Measurements from ENCODE around the gene FGF14. TPM values are rescaled to one million over a fixed set of nuclear protein-coding genes. Genes with fewer than 3 reads are reported as not detected.

FGF14 gene
- total RNA-seq, 1 donor from 2014 or later = 0.23 TPM

- H3K4me3 ChIP-seq (ENCODE audit: insufficient read depth, low read depth, low read length) = no peak overlapping the region
- Mint-ChIP-seq H3K9me3 (ENCODE audit: unreplicated experiment) (no peaks in the 10 kb centered on the region), H3K27me3 (ENCODE audit: low read depth, unreplicated experiment) (peaks cover 6% of the 10 kb centered on the region), H3K4me3 (ENCODE audit: unreplicated experiment) (no peak overlapping the region), H3K4me1 (ENCODE audit: low read depth, unreplicated experiment) (no peaks in the 10 kb centered on the region), H3K27ac (ENCODE audit: unreplicated experiment) (no peak overlapping the region), H3K36me3 (ENCODE audit: low read depth, unreplicated experiment) (no peaks in the 10 kb centered on the region)
- H3K4me1 ChIP-seq (ENCODE audit: insufficient read depth, low read length) = no peaks in the 10 kb centered on the region
- no peak for DNase-seq (ENCODE audit: low read depth)
- H3K4me2 ChIP-seq (ENCODE audit: low read length) = no peak overlapping the region
- no peak overlapping the region for H3K27ac ChIP-seq (ENCODE audit: low read depth, low read length)
- no peaks in the 10 kb centered on the region for H3K79me2 ChIP-seq (ENCODE audit: insufficient read depth, low read length)
- no peak for FAIRE-seq
- H3K9me3 ChIP-seq (ENCODE audit: insufficient read depth, low read depth, low read length) = no peaks in the 10 kb centered on the region
- no peak overlapping the region for H3K9ac ChIP-seq (ENCODE audit: low read length)
- TF ChIP-seq EZH2 (IDR thresholded peaks at IDR 0.05; ENCODE audit: insufficient read depth, low read length) = no peak
- TF ChIP-seq, protein P1, sequence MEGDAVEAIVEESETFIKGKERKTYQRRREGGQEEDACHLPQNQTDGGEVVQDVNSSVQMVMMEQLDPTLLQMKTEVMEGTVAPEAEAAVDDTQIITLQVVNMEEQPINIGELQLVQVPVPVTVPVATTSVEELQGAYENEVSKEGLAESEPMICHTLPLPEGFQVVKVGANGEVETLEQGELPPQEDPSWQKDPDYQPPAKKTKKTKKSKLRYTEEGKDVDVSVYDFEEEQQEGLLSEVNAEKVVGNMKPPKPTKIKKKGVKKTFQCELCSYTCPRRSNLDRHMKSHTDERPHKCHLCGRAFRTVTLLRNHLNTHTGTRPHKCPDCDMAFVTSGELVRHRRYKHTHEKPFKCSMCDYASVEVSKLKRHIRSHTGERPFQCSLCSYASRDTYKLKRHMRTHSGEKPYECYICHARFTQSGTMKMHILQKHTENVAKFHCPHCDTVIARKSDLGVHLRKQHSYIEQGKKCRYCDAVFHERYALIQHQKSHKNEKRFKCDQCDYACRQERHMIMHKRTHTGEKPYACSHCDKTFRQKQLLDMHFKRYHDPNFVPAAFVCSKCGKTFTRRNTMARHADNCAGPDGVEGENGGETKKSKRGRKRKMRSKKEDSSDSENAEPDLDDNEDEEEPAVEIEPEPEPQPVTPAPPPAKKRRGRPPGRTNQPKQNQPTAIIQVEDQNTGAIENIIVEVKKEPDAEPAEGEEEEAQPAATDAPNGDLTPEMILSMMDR (IDR thresholded peaks at IDR 0.05; ENCODE audit: insufficient read depth, low read depth, low read length) = no peak
- H3K27me3 ChIP-seq (ENCODE audit: insufficient read depth, low read length) = no peaks in the 10 kb centered on the region
- no peaks in the 10 kb centered on the region for H4K20me1 ChIP-seq (ENCODE audit: insufficient read depth, low read length)
- no peaks in the 10 kb centered on the region for H3K36me3 ChIP-seq (ENCODE audit: insufficient read depth, low read length)
- H2AFZ ChIP-seq (ENCODE audit: low read depth, low read length) = no peak overlapping the region
Measured at GRCh38 chr13:101795025-101795424, 606.8 kb downstream of the FGF14 start.

GRCh38 chr13:101792189-101792588 lies 609.7 kb downstream of the FGF14 start:
- FAIRE-seq (no peak), DNase-seq (ENCODE audit: low read depth) (no peak)
- no peaks in the 10 kb centered on the region for H3K36me3 Mint-ChIP-seq (ENCODE audit: low read depth, unreplicated experiment)
- H3K9me3 ChIP-seq (ENCODE audit: insufficient read depth, low read depth, low read length) = no peaks in the 10 kb centered on the region
- H3K4me3 ChIP-seq (ENCODE audit: insufficient read depth, low read depth, low read length) = no peak overlapping the region
- H3K36me3 ChIP-seq (ENCODE audit: insufficient read depth, low read length) = no peaks in the 10 kb centered on the region
- no peak overlapping the region for H2AFZ ChIP-seq (ENCODE audit: low read depth, low read length)
- H4K20me1 ChIP-seq (ENCODE audit: insufficient read depth, low read length) = no peaks in the 10 kb centered on the region
- peaks cover 2% of the 10 kb centered on the region for H3K27me3 ChIP-seq (ENCODE audit: insufficient read depth, low read length)
- no peaks in the 10 kb centered on the region for H3K79me2 ChIP-seq (ENCODE audit: insufficient read depth, low read length)
- no peak overlapping the region for H3K4me2 ChIP-seq (ENCODE audit: low read length)
- H3K27me3 Mint-ChIP-seq (ENCODE audit: low read depth, unreplicated experiment) = peaks cover 4% of the 10 kb centered on the region
- H3K9me3 Mint-ChIP-seq (ENCODE audit: unreplicated experiment) = no peaks in the 10 kb centered on the region
- no peak overlapping the region for H3K27ac Mint-ChIP-seq (ENCODE audit: unreplicated experiment)
- H3K4me1 Mint-ChIP-seq (ENCODE audit: low read depth, unreplicated experiment) = no peaks in the 10 kb centered on the region
- H3K4me1 ChIP-seq (ENCODE audit: insufficient read depth, low read length) = no peaks in the 10 kb centered on the region
- TF ChIP-seq, protein P1 (IDR thresholded peaks at IDR 0.05; ENCODE audit: insufficient read depth, low read depth, low read length) = no peak
- no peak for TF ChIP-seq EZH2 (IDR thresholded peaks at IDR 0.05; ENCODE audit: insufficient read depth, low read length)
- H3K4me3 Mint-ChIP-seq (ENCODE audit: unreplicated experiment) = no peak overlapping the region
- no peak overlapping the region for H3K27ac ChIP-seq (ENCODE audit: low read depth, low read length)
- no peak overlapping the region for H3K9ac ChIP-seq (ENCODE audit: low read length)

DNA sequence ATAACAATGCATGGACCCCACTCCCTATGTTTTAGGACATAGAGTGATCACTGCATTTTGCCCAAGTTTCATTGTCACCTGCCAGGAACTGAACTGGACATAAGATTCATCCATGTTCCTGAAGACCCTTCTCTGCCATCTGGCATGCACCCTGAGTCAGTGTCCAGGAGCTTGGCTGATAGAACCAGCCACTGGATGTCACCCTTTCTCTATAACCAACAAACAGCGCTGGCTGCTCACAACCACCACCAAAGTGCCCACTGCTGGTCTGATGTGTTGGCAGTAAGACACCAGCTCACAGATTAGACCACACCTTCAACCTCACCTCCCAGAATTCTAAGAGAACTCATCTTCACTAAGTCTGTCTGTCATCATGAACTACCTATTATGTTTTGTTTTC lies 616.0 kb downstream of the FGF14 start:
- Mint-ChIP-seq H3K36me3 (ENCODE audit: low read depth, unreplicated experiment) (no peaks in the 10 kb centered on the region), H3K27ac (ENCODE audit: unreplicated experiment) (no peak overlapping the region), H3K27me3 (ENCODE audit: low read depth, unreplicated experiment) (peaks cover 22% of the 10 kb centered on the region), H3K9me3 (ENCODE audit: unreplicated experiment) (no peaks in the 10 kb centered on the region), H3K4me3 (ENCODE audit: unreplicated experiment) (no peak overlapping the region), H3K4me1 (ENCODE audit: low read depth, unreplicated experiment) (no peaks in the 10 kb centered on the region)
- DNase-seq (ENCODE audit: low read depth) (peak; percentile 4), FAIRE-seq (no peak)
- no peaks in the 10 kb centered on the region for H3K79me2 ChIP-seq (ENCODE audit: insufficient read depth, low read length)
- no peaks in the 10 kb centered on the region for H3K36me3 ChIP-seq (ENCODE audit: insufficient read depth, low read length)
- no peaks in the 10 kb centered on the region for H3K9me3 ChIP-seq (ENCODE audit: insufficient read depth, low read depth, low read length)
- H3K27me3 ChIP-seq (ENCODE audit: insufficient read depth, low read length) = peaks cover 5% of the 10 kb centered on the region
- H3K9ac ChIP-seq (ENCODE audit: low read length) = no peak overlapping the region
- H3K27ac ChIP-seq (ENCODE audit: low read depth, low read length) = no peak overlapping the region
- H4K20me1 ChIP-seq (ENCODE audit: insufficient read depth, low read length) = no peaks in the 10 kb centered on the region
- H3K4me3 ChIP-seq (ENCODE audit: insufficient read depth, low read depth, low read length) = no peak overlapping the region
- TF ChIP-seq EZH2 (IDR thresholded peaks at IDR 0.05; ENCODE audit: insufficient read depth, low read length) = no peak
- TF ChIP-seq, protein P1 (IDR thresholded peaks at IDR 0.05; ENCODE audit: insufficient read depth, low read depth, low read length) = peak; percentile 35
- H2AFZ ChIP-seq (ENCODE audit: low read depth, low read length) = no peak overlapping the region
- no peak overlapping the region for H3K4me2 ChIP-seq (ENCODE audit: low read length)
- H3K4me1 ChIP-seq (ENCODE audit: insufficient read depth, low read length) = no peaks in the 10 kb centered on the region

Measured in astrocyte (in vitro differentiated cells and primary cell).